ENCODE measurements around the gene CELF4. TPM values are rescaled to one million over a fixed set of nuclear protein-coding genes. Genes with fewer than 3 reads are reported as not detected.

Gene CELF4
- polyA plus RNA-seq, 1 donor (not counting 4 experiments of a cell fraction or from before 2014, with no cell fraction given) = not detected

DNA sequence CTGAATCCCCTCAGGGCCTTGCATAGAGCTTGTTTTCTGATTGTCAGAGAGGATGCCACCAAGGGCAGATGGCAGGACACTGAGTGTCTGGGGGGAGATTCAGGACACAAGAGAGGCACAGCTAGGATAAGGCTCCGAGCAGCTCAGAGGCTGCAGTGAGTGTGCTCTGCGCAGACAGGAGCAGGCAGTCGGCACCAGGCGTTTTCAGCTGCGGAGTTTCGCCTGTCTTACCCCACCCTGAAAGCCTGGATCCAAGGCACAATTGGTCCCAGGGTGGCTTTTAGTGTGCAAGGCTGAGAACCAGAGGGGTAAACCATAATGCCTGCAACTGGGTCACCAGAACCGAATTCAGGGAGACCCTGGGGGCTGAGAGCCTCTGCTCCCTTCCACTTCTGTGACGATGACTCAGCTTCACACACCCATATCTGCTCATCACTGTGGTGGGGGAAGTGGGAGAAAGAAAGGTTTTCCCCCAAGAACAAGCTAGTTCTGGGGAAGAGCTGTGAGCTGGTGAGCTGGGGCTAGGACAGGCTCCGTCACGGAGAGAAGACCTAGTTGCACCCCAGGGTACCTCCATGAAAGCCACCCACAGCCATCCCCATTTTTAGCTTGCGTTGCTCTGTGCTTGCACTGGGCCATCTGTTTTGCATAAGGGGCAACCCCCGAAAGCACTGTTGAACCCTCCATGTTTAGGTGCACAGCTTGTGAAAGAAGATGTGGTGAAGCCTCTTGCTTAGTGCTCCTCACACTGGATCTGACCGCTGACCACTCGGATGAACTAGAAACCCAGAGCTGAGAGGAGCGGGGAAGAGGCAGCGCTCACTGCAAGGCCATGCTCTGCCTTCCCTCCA is 173.7 kb downstream of the CELF4 start:
- H3K4me1 ChIP-seq (ENCODE audit: control insufficient read depth, extremely low read depth, insufficient read depth, low read length) = no peaks in the 10 kb centered on the region
- dilution Hi-C loops (cut with MboI; ENCODE audit: extremely low pct_ligation_motif_present, low sequenced_read_pairs) = no loop called here
- H3K79me2 ChIP-seq (ENCODE audit: control insufficient read depth, insufficient read depth, low read length) = no peaks in the 10 kb centered on the region
- no peaks in the 10 kb centered on the region for H3K9me1 ChIP-seq (ENCODE audit: control insufficient read depth, extremely low read depth, insufficient read depth, low read length)
- no peaks in the 10 kb centered on the region for H3K36me3 ChIP-seq (ENCODE audit: control insufficient read depth in 2 of 2, extremely low read depth in 1 of 2, insufficient read depth in 2 of 2, low read length in 2 of 2)
- no peak overlapping the region for H3K9ac ChIP-seq (ENCODE audit: control insufficient read depth, extremely low read depth, insufficient read depth, low read length)
- FAIRE-seq (no peak), DNase-seq (ENCODE audit: low read depth, low spot score) (no peak)
- H3K27ac ChIP-seq (ENCODE audit: control insufficient read depth, insufficient read depth, low read length) = no peak overlapping the region
- H2AFZ ChIP-seq (ENCODE audit: control insufficient read depth, low read length) = no peak overlapping the region
- H3K27me3 ChIP-seq (ENCODE audit: control insufficient read depth, extremely low read depth, insufficient read depth, low read length) = peaks cover 26% of the 10 kb centered on the region
- H3K4me3 ChIP-seq (ENCODE audit: control insufficient read depth in 2 of 3, extremely low read depth in 1 of 3, insufficient read depth in 2 of 3, low read depth in 1 of 3, low read length in 3 of 3) = no peak overlapping the region
- TF ChIP-seq, protein P1, sequence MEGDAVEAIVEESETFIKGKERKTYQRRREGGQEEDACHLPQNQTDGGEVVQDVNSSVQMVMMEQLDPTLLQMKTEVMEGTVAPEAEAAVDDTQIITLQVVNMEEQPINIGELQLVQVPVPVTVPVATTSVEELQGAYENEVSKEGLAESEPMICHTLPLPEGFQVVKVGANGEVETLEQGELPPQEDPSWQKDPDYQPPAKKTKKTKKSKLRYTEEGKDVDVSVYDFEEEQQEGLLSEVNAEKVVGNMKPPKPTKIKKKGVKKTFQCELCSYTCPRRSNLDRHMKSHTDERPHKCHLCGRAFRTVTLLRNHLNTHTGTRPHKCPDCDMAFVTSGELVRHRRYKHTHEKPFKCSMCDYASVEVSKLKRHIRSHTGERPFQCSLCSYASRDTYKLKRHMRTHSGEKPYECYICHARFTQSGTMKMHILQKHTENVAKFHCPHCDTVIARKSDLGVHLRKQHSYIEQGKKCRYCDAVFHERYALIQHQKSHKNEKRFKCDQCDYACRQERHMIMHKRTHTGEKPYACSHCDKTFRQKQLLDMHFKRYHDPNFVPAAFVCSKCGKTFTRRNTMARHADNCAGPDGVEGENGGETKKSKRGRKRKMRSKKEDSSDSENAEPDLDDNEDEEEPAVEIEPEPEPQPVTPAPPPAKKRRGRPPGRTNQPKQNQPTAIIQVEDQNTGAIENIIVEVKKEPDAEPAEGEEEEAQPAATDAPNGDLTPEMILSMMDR (optimal IDR thresholded peaks at IDR 0.05 in 1 of 3, IDR thresholded peaks at IDR 0.05 in 1 of 3, conservative IDR thresholded peaks at IDR 0.05 in 1 of 3; ENCODE audit: extremely low read depth in 1 of 3, insufficient read depth in 2 of 3, low read length in 3 of 3) = no peak
- TF ChIP-seq EZH2 (IDR thresholded peaks at IDR 0.05; ENCODE audit: low read length) = no peak
- H4K20me1 ChIP-seq (ENCODE audit: control insufficient read depth, extremely low read depth, insufficient read depth, low read length) = no peaks in the 10 kb centered on the region
- no peak overlapping the region for H3K4me2 ChIP-seq (ENCODE audit: control insufficient read depth, extremely low read depth, insufficient read depth, low read depth, low read length)
- peaks cover 8% of the 10 kb centered on the region for H3K9me3 ChIP-seq (ENCODE audit: control insufficient read depth, low read depth, low read length)

- H3K36me3 ChIP-seq (ENCODE audit: control insufficient read depth in 2 of 2, extremely low read depth in 1 of 2, insufficient read depth in 2 of 2, low read length in 2 of 2) = no peaks in the 10 kb centered on the region
- FAIRE-seq (no peak), DNase-seq (ENCODE audit: low read depth, low spot score) (no peak)
- no peaks in the 10 kb centered on the region for H3K79me2 ChIP-seq (ENCODE audit: control insufficient read depth, insufficient read depth, low read length)
- H3K4me1 ChIP-seq (ENCODE audit: control insufficient read depth, extremely low read depth, insufficient read depth, low read length) = no peaks in the 10 kb centered on the region
- H3K27me3 ChIP-seq (ENCODE audit: control insufficient read depth, extremely low read depth, insufficient read depth, low read length) = peaks cover 26% of the 10 kb centered on the region
- H3K9me1 ChIP-seq (ENCODE audit: control insufficient read depth, extremely low read depth, insufficient read depth, low read length) = no peaks in the 10 kb centered on the region
- no peak overlapping the region for H3K4me2 ChIP-seq (ENCODE audit: control insufficient read depth, extremely low read depth, insufficient read depth, low read depth, low read length)
- dilution Hi-C loops (cut with MboI; ENCODE audit: extremely low pct_ligation_motif_present, low sequenced_read_pairs) = no loop called here
- H3K27ac ChIP-seq (ENCODE audit: control insufficient read depth, insufficient read depth, low read length) = no peak overlapping the region
- TF ChIP-seq, protein P1 (optimal IDR thresholded peaks at IDR 0.05 in 1 of 3, IDR thresholded peaks at IDR 0.05 in 1 of 3, conservative IDR thresholded peaks at IDR 0.05 in 1 of 3; ENCODE audit: extremely low read depth in 1 of 3, insufficient read depth in 2 of 3, low read length in 3 of 3) = no peak
- TF ChIP-seq EZH2 (IDR thresholded peaks at IDR 0.05; ENCODE audit: low read length) = no peak
- no peak overlapping the region for H2AFZ ChIP-seq (ENCODE audit: control insufficient read depth, low read length)
- no peak overlapping the region for H3K9ac ChIP-seq (ENCODE audit: control insufficient read depth, extremely low read depth, insufficient read depth, low read length)
- no peak overlapping the region for H3K4me3 ChIP-seq (ENCODE audit: control insufficient read depth in 2 of 3, extremely low read depth in 1 of 3, insufficient read depth in 2 of 3, low read depth in 1 of 3, low read length in 3 of 3)
- peaks cover 8% of the 10 kb centered on the region for H3K9me3 ChIP-seq (ENCODE audit: control insufficient read depth, low read depth, low read length)
- H4K20me1 ChIP-seq (ENCODE audit: control insufficient read depth, extremely low read depth, insufficient read depth, low read length) = no peaks in the 10 kb centered on the region
These were observed 174.4 kb downstream of the CELF4 start for GRCh38 chr18:37391156-37391555.

All from keratinocyte (primary cell).